DMS79 (cell line): Measurements from ENCODE around the gene AP2A1.

Source experiments
- DNase-seq: peaks from one replicate; lab custom pipeline; 2025; lab: John Stamatoyannopoulos, UW

The AP2A1 gene

DNA sequence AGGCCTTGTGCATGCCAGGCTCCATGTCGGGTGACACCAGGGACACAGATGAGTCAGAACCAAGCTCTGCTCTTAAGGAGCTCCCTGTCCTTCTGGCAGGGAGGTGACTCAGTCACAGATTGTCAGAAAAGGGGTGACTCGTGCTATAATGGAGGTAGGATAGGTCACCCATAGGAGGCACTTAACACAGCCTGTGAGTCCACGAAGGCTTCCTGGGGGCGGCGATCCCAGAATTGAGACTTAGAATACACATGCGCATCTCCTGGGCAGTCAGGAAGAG, 26.7 kb downstream of the AP2A1 start:
- DNase-seq: no peak

DNA sequence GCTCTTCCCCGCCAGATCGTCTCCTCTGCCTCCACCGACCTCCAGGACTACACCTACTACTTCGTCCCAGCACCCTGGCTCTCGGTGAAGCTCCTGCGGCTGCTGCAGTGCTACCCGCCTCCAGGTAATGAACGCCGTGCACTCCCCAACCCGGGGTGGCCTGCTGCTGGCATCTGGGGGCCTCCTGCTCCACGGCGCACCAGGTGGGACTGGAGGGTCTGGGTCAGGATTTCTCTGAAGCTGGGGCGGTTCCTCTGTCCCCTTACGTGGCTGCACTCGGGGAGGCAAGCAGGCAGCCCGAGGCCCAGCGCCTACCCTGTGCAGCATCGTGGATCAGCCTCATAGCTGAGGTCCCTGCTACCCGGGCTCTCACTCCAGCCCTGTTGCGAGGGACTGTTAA, 28.8 kb downstream of the AP2A1 start:
- no peak for DNase-seq

DNA sequence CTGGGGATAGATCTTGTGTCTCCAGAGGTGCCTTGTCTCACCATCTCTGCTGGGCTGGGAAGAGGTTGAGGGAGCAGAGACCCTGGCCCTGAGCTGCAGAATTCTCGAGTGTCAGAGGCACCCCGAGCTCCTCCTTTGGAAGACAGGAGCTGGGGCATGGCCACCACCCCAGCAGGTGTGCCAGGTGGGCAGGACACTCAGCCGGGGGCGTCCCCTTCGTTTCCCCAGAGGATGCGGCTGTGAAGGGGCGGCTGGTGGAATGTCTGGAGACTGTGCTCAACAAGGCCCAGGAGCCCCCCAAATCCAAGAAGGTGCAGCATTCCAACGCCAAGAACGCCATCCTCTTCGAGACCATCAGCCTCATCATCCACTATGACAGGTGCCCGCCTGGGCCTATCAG, 31.8 kb downstream of the AP2A1 start:
- no peak for DNase-seq

DNA sequence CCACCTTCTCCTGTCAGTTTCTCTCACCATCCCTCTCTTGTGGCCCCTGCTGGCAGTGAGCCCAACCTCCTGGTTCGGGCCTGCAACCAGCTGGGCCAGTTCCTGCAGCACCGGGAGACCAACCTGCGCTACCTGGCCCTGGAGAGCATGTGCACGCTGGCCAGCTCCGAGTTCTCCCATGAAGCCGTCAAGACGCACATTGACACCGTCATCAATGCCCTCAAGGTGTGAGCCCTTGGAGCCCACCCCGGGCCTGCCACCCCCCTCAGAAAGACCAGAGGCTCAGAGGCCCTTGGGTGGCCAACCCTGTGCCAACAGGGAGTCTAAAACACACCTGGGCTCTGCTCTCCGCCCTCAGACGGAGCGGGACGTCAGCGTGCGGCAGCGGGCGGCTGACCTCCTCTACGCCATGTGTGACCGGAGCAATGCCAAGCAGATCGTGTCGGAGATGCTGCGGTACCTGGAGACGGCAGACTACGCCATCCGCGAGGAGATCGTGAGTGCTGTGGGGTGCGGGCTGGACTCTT, 32.5 kb downstream of the AP2A1 start:
- no peak for DNase-seq

DNA sequence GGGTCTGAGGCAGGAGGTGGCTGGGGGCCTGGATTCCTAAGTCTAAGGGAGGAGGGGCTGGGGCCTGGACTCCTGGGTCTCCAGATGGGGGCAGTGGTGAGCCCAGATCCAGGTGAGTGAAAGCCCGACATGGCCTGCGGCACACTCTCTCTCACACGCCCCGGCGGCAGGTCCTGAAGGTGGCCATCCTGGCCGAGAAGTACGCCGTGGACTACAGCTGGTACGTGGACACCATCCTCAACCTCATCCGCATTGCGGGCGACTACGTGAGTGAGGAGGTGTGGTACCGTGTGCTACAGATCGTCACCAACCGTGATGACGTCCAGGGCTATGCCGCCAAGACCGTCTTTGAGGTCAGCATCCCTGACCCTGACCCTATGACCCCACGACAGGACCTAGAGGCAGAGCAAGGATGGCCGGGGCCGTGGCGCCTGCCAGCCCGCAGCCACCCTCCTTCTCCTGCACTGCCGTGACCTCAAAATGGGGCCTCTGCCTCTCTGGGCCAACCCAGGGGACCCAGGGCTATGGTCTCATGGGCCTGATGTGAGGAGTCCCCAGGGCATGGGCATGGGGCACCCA, 33.1 kb downstream of the AP2A1 start:
- DNase-seq: no peak

DNA sequence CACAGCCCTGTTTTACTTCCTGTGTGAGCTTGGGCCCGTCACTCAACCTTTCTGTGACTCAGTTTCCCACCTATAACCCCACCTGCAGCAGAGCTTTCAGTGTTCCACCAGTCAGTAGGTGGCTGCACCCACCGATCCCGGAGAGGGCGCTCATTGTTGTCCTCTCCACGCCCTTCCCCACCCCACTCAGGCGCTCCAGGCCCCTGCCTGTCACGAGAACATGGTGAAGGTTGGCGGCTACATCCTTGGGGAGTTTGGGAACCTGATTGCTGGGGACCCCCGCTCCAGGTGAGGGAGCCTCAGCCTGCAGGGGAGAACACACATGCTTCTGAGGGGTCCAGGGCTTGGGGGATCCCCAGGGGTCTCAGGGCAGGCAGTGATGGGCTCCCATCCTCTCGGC, 34.0 kb downstream of the AP2A1 start:
- DNase-seq: no peak

DNA sequence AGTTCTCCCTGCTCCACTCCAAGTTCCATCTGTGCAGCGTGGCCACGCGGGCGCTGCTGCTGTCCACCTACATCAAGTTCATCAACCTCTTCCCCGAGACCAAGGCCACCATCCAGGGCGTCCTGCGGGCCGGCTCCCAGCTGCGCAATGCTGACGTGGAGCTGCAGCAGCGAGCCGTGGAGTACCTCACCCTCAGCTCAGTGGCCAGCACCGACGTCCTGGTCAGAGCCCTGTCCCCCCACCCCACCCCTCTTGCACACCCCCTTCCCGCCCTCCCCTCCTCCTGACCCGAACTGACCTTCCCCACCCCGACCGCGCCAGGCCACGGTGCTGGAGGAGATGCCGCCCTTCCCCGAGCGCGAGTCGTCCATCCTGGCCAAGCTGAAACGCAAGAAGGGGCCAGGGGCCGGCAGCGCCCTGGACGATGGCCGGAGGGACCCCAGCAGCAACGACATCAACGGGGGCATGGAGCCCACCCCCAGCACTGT, 34.6 kb downstream of the AP2A1 start:
- DNase-seq: no peak

DNA sequence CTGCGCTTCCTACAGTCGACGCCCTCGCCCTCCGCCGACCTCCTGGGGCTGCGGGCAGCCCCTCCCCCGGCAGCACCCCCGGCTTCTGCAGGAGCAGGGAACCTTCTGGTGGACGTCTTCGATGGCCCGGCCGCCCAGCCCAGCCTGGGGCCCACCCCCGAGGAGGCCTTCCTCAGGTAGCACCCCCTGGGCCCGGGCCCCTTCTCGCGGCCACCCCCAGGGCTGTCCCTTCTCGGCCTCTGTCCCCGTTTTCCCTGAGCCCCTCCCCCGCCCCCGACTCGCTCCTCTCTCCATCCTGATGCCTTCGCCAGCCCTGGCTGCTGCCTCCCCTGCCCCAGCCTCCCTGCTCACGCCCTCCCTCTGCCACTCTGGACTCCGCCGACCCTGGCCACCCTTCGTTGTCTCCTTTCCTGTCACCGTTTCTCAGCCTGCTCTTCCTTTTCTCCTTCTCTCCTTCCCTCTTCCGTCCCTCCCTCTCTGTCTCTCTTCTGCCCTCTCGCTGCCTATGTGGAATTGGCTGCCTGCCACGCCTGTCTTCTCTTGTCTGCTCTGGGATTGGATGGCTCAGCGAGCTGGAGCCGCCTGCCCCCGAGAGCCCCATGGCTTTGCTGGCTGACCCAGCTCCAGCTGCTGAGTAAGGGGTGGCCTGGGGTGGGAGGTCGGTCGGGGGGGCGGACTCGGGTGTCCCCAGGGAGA, 35.3 kb downstream of the AP2A1 start:
- DNase-seq: no peak

DNA sequence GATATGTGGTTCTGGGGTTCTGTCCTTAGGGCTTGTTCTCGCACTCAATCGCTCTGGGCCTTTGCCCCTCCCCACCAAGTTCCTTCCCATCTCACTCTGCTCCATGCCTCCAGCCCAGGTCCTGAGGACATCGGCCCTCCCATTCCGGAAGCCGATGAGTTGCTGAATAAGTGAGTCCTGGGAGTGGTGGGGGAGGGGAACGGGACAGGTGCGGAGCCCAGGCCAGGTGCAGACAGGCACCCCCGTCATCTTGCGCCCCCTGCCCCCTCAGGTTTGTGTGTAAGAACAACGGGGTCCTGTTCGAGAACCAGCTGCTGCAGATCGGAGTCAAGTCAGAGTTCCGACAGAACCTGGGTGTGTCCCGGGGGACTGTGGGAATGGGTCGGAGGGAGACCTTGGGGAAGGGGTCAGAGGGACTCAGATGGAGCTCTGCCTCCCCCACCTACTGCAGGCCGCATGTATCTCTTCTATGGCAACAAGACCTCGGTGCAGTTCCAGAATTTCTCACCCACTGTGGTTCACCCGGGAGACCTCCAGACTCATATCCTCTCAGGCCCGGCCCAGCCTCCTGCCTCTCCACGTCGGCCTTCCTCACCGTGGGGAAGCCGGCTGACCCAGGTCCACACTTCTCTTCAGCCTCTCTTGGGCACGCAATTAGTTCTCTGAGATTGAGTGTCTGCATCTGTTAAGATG, 36.2 kb downstream of the AP2A1 start:
- no peak for DNase-seq

DNA sequence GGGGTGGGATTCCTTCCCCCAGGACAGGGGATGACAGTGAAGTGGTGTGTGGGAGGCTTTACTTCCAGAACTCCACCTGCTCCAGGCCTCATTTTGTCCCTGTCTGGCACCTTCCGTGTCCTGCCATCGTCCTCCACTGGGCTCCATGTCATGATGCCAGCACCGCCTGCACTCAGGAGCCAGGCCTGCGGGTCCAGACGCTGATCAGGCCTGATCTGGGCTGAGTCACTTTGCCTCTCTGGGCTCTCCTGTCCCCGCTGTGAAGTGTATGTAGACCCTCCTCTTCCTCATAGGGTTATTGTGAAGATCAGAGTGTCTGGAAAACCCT, 36.7 kb downstream of the AP2A1 start:
- DNase-seq: no peak

DNA sequence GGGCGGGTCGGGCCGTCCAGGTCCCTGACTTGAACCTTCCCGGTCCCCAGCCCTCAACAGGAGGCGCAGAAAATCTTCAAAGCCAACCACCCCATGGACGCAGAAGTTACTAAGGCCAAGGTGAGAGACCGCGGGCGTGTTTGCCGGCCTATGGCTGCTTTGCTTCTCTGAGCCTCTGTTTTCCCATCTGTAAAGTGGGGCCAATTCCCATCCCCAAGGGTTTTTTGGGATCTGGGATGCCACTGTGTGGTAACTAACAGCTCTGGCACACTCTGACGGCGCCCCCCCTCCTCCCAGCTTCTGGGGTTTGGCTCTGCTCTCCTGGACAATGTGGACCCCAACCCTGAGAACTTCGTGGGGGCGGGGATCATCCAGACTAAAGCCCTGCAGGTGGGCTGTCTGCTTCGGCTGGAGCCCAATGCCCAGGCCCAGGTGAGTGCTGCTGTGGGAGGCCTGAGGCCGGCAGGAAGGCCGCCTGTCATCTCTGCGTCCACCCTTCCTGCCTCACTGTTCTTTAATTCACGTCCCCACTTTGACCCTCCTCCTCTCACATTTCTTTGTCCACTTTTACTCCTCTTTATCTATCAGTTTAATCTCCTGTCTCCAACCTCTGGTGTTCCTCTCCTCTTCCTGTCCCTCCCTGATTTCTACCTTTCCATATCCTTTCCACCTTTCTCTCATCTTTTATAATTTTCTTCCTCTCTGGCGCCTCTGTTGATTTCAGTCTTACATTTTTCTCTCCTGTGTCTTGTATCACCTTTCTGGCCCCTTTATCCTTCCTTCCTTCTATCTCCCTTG, 39.2 kb downstream of the AP2A1 start:
- DNase-seq: no peak

DNA sequence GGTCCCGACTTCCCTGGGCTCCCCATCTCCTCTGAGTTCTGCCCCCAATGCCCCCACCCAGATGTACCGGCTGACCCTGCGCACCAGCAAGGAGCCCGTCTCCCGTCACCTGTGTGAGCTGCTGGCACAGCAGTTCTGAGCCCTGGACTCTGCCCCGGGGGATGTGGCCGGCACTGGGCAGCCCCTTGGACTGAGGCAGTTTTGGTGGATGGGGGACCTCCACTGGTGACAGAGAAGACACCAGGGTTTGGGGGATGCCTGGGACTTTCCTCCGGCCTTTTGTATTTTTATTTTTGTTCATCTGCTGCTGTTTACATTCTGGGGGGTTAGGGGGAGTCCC, 39.8 kb downstream of the AP2A1 start:
- no peak for DNase-seq

DNA sequence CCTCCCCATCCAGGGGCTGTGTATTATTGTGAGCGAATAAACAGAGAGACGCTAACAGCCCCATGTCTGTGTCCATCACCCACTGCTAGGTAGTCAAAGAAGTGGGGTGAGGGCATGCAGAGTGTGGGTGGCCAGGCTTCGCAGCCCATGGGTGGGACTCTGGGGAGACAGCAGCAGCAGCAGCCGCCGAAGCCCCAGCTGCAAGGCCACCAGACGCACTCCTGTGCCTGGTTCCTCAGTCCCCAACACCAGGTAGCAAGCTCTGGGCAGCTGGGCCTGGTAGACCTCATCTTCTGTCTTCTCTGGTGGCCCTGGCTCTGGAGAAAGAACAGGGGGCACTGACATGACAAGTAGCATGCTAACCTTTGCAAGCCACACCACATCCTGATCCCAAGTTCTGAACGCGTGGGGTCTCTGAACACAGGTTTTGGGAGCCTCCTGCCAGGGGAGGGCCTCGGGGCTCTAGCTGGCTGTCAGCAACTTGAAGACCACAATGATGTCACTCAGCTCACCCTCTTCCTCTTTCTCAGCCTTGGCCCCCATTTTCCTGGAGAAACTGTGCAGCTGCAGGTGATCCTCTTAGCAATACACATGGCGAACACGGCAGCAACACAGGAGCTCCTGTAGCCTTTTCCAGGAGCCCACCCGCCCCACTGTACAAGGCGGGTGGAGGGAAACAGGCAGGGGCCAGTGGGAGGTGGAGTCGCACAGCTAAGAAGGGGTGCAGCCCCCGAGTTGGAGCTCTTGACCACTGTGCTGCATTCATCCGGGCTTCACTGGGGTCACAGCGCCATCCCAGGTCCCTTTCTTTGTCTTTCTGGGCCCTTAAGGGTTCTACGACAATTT, 40.5 kb downstream of the AP2A1 start:
- DNase-seq: no peak

DNA sequence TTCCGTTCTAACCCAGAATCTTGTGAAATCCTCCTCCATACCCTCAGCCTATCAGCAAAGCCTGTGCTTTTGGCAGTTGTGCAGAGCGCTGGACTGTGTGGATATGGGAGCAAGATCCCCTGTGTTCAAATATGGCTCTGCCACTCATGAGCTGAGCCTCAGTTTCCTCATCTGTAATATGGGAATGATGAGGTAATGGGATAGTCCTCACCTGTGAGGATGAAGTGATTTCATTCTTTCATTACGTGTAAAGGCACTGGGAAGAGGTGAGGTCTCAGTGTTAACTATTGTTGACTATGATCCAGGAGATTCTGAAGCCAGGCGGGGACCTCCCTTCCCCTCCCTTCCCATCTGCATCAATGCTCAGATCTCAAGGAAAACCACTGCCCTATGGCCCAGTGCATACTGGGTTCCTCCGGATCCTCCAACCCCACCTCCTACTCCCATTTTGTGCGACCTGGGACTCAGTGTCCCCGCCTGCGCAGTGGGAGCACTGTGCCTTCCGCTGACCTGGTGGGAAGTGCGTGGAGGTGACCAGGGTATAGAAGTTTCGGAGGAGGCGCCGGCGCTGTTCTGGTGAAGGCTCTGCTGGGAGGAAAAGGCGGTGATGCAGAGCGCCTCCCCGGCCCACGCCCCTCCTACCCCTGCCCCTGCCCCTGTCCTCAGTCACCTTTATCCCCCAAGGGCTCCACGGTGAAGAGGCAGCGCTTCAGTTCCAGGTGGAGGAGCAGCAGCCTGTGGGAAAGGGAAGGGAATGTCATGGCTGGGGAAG, 41.3 kb downstream of the AP2A1 start:
- DNase-seq: no peak

DNA sequence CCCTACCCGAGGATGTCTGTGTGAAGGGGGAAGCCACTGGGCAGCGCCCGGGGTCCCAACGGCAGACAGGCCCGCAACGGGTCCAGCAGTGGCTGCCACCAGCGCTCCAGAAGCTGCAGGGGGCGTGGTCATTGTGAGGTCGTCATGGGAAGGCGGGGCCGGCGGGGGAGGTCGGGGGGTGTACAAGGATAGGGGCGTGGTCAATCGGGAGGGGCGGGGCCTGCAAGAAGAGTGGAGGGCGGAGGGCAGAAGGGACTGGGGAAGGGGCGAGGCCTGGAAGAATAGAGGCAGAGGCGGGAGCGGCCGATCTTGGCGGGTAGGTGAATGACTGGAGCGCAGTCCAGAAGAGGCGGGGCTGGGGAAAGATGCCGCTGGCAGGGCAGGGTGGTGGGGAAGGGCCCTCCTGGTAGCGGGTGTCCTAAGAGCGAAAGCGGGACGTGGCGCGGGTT, 41.9 kb downstream of the AP2A1 start:
- DNase-seq: peak; percentile 40

DNA sequence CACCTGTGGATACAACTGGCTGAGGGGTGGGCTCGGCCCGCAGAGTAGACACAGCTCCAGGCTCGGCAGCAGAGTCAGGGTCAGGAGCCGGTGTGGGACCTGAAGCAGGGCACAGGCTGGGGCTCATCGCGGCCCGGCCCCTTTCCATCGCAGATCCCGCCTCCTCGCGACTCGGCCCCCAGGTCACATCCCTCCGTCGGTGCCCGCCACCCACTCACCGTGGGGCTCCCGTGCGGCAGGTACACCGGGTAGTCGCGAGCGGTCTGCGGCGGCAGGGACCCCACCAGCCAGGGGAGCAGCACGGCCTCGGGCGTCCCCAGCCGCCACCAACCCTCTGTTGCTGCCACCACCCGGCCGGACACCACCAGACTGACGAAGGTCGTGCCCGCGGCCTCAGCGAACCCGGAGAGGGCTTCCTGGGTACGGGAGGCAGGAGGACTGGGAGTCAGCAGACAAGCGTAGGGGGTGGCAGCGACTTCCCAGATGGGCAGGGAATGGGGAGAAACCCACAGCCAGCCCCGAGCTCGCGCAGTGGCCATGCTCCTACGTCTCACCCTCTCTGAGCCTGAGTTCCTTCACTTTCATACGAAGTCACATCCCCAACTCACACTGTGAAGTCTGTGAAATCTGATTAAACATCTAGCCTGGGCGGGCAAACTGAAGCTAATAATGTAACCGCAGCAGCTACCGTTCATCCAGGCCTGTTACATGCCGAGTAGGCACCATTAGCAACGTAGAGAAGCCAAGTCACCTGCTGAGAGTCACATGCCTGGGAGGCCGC, 42.5 kb downstream of the AP2A1 start:
- peak; percentile 33 for DNase-seq

DNA sequence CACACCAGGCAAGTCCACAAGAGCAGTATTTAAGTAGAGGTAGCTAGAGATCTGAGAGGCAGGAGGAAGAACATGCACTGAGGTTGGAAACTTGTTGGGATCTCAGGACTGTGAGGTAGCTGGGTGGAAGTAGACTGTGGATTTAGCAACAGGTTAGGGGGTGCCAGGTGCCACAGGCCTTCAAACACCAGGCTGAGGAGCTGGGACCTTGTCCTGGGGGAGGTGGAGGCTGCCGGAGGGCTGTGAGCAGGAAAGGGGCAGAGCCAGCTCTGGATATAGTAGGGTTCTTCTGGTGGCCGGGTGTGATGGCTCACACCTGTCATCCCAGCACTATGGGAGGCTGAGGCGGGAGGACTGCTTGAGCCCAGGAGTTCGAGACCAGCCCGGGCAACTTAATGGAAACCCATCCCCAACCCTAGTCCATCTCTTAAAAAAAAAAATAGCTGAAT, 43.2 kb downstream of the AP2A1 start:
- no peak for DNase-seq

DNA sequence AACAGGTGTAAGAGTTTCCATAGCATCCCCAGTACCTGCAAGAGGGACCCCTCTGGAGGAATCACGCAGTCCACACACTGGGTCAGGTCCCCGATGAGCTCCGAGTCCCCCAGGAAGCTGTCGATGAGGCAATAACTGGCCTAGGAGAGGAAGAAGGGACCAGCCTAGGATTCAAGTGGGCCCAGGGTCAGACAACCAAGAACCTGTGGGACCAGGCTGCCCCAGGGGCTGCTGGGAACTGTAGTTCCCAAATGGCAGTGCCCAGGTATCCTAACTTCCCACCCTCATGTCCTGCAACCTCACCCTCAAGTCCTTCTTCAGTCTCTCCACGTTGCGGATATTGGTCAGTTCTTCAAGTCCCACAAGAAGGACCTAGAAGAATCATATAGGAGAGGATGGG, 44.5 kb downstream of the AP2A1 start:
- no peak for DNase-seq

DNA sequence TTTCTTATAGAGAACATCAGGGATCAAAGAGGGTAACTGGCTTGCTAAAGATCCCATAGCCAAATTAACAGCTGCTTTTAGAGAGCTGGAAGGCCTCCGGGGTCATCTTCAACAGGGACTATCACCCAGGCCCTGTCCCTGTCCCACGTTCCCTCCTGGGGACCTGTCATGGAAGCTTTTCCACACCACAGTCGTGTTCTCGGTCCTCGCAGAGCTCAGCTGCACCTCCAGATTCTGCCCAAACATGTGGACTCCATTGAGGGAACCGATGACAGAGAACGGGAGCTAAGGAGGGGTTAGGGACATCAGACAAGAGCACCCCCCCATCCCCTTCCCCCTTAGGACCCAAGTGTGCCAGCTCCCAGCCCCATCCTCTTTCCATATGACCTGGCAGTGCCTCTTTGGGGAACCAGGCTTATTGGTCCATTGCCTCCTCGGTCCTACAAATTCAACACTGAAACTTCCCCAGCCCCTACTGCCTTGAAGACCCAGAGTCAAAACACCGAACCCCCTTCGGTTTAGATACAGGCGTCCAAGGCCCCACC, 45.7 kb downstream of the AP2A1 start:
- no peak for DNase-seq
